HG03064 (cell line): ENCODE data around the gene RDH5.

Experiments used
- ATAC-seq: cut with Tn5 transposase; IDR thresholded peaks from one replicate; pipeline ENCODE4 v1.9.1; 2021; ENCODE audit warnings: low read depth; ENCODE audit not compliant: unreplicated experiment

The RDH5 gene

DNA sequence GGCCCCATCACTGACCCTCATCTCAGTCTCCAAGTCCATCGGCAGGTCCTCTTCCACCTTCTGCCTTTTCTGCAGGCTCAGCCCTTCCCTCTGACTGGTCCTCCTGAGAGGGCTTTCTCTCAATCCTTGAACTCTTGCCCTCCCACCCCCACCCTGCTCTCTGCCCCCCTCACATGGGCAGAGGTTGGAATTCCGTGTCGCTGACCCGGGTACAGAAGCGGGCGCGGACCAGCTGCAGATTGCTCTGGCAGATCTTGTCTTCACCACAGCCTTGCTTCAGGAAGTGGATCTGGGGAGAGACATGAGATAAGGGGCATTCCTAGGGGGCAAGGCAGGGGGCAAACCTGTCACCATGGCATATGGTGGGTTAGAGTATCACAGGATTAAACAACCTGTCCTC is 24.8 kb upstream of the RDH5 start:
- no peak for ATAC-seq

- ATAC-seq: no peak
These were observed 24.1 kb upstream of the RDH5 start for GRCh38 chr12:55696141-55696540.

GRCh38 chr12:55696796-55697462 is 23.3 kb upstream of the RDH5 start:
- ATAC-seq: no peak

GRCh38 chr12:55697686-55698085 is 22.5 kb upstream of the RDH5 start:
- ATAC-seq: no peak

- no peak for ATAC-seq
These were observed 21.8 kb upstream of the RDH5 start for GRCh38 chr12:55698241-55698955.

- ATAC-seq: no peak
These were observed 21.2 kb upstream of the RDH5 start for GRCh38 chr12:55698965-55699364.

GRCh38 chr12:55699471-55700055 is 20.6 kb upstream of the RDH5 start:
- no peak for ATAC-seq

- no peak for ATAC-seq
These were observed 19.8 kb upstream of the RDH5 start for GRCh38 chr12:55700255-55701018.

GRCh38 chr12:55702861-55703260 is 17.3 kb upstream of the RDH5 start:
- ATAC-seq: no peak

- ATAC-seq: no peak
These were observed 16.9 kb upstream of the RDH5 start for GRCh38 chr12:55703288-55703687.

- ATAC-seq: no peak
These were observed 16.1 kb upstream of the RDH5 start for GRCh38 chr12:55703901-55704761.

- ATAC-seq: no peak
These were observed 15.1 kb upstream of the RDH5 start for GRCh38 chr12:55704824-55705718.

GRCh38 chr12:55705782-55706402 is 14.3 kb upstream of the RDH5 start:
- no peak for ATAC-seq

GRCh38 chr12:55706568-55707218 is 13.5 kb upstream of the RDH5 start:
- no peak for ATAC-seq

GRCh38 chr12:55707219-55707671 is 12.9 kb upstream of the RDH5 start:
- no peak for ATAC-seq

DNA sequence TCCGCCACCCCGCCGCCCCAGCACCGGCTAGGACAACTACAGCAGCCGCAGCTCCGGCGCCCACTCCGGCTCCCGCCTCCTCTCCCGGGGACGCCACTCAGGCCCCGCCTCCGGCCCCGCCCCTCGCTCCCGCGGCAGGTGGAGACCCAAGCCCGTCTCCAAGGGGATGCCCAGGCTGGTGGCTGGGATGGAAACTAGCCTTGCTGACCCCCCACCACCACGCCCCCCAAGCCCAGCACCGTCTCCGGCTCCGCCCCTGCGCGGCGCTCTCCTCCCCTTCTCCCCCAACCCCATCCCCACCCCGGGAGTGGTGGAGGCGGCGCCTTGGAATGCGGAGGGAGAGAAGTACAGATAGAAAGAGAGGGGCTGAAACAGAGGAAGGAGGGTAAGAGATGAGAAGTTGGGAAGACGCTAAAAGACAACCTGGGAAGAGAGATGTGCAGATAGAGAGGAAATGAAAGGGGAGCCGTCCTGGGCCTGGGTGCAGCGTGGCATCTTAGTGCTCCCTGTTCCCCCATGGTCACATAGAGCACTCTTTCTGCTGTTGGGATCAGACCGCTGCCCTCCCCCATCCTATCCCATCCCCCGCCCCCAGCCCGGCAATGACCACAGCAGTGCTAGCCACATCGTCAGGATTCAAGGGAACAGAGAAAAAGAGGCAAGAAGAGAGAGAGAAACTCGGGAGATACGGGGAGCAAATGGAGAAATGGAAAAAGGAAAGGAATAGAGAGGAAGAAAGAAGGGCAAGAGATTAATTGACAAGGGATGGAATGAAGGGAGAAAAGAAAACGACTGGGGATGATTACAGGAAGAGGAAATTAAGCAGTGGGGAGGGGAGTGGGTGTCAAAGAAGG is 12.1 kb upstream of the RDH5 start, which contains the start of gene ITGA7:
ITGA7 (minus strand) TSS at position 64 of the 854 bp plus-strand sequence. CDS start 222 bp downstream, outside the sequence.
- no peak for ATAC-seq

- ATAC-seq: no peak
These were observed 11.4 kb upstream of the RDH5 start for GRCh38 chr12:55708695-55709233.
